ENCODE data around the gene WDR54.

WDR54 gene, protein sequence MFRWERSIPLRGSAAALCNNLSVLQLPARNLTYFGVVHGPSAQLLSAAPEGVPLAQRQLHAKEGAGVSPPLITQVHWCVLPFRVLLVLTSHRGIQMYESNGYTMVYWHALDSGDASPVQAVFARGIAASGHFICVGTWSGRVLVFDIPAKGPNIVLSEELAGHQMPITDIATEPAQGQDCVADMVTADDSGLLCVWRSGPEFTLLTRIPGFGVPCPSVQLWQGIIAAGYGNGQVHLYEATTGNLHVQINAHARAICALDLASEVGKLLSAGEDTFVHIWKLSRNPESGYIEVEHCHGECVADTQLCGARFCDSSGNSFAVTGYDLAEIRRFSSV

DNA sequence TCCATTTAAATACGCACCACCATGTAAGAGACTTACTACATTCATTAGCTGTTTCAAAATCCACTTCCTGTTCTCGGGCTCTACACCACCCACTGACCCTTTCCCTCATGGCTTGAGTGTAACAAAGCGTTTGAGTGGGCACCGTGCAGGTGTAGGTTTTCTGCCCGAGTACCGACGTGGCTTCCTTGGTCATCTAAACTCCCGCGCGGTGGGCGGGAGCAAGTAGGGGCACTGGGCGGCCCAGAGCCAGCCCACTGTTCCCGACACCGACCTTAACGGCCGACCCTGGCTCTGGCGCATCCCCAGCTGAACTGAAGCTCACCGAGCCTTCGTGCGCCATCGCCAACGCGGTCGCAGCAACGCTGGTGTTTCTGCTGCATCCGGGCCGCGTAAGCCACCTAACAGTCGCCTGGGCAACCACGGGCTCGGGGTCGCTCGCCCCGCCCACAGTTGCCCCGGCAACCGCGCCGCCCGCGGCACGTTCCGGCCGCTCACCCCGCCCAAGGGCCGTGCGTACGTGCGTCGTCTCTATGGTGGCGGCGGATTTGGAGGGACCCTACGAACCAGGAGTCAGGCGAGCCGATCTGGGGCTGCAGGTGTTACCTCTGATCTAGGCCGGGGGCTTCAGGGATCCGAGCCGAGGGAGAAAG lies at the start of gene WDR54, which contains the start of gene C2orf81:
Gene WDR54, plus strand, starts transcription at position 510 of the 650 bp plus-strand sequence. CDS start 424 bp downstream, outside the sequence.
Gene C2orf81, minus strand, starts transcription at position 399 of the 650 bp plus-strand sequence. Its CDS starts 59 bp downstream, at position 340.
- Histone ChIP-seq H3K27ac (no peak within 1 kb of the TSS), H3K36me3 (no peaks in the 10 kb centered on the region), H3K4me1 (ENCODE audit: control insufficient read depth in 1 of 2, insufficient read depth in 1 of 2, low read depth in 1 of 2, low read length in 1 of 2) (peaks cover 14 to 15% of the 10 kb centered on the region in 2 experiments), H3K9me3 (no peaks in the 10 kb centered on the region), H3K27me3 (peaks cover 65% of the 10 kb centered on the region), H3K4me3 (ENCODE audit: low read depth in 1 of 2, low read length in 1 of 2) (peak within 1 kb of the TSS; percentile 63 to 84)
- TF ChIP-seq, protein P1, sequence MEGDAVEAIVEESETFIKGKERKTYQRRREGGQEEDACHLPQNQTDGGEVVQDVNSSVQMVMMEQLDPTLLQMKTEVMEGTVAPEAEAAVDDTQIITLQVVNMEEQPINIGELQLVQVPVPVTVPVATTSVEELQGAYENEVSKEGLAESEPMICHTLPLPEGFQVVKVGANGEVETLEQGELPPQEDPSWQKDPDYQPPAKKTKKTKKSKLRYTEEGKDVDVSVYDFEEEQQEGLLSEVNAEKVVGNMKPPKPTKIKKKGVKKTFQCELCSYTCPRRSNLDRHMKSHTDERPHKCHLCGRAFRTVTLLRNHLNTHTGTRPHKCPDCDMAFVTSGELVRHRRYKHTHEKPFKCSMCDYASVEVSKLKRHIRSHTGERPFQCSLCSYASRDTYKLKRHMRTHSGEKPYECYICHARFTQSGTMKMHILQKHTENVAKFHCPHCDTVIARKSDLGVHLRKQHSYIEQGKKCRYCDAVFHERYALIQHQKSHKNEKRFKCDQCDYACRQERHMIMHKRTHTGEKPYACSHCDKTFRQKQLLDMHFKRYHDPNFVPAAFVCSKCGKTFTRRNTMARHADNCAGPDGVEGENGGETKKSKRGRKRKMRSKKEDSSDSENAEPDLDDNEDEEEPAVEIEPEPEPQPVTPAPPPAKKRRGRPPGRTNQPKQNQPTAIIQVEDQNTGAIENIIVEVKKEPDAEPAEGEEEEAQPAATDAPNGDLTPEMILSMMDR (IDR thresholded peaks at IDR 0.05) = no peak

DNA sequence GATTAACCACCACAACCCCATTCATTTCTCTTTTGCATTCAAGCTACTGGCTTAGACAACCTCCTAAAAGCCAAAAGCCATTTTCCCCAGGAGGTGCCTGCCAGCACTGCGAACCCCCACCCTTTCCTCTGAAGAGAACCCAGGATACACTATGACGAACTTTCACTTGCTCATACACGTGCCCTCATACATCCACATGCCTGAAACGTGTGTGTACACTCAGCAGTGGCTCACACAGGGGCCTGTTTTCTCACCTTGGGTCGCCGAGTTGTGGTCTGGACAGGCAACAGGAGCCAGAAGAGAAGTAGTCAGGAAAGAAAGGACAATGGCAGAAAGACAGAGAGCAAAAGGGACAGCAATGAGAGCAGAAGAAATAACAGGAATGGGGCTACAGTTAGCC lies 48.9 kb upstream of the WDR54 start:
- Histone ChIP-seq H3K4me1 (ENCODE audit: control insufficient read depth in 1 of 2, insufficient read depth in 1 of 2, low read depth in 1 of 2, low read length in 1 of 2) (no peaks in the 10 kb centered on the region), H3K9me3 (no peaks in the 10 kb centered on the region), H3K4me3 (ENCODE audit: low read depth in 1 of 2, low read length in 1 of 2) (no peak overlapping the region), H3K36me3 (peaks cover 89% of the 10 kb centered on the region), H3K27me3 (no peaks in the 10 kb centered on the region), H3K27ac (no peak overlapping the region)
- TF ChIP-seq, protein P1 (IDR thresholded peaks at IDR 0.05) = no peak

DNA sequence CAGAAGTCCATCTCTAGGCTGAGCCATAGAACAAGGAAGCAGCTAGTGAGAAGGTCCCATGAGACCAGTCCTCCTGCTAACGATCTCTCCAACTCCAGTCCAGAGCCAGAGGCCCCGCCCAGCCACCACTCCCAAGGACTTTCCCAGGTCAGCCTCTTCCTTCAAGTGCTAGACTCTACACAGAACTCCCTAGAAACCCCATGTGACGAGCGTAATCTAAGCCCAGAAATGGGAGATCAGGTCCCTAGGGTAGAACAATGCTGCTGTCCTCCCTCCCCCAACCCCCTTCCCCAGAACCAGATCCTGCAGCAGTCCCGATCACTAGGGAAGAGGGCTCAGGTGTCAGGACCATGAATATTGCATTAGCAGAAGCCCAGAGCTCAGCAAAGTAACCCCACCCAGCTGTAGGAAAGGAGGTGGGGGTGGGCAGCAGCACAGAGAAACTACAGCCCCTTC lies 48.3 kb upstream of the WDR54 start:
- no peaks in the 10 kb centered on the region for H3K4me1 ChIP-seq (ENCODE audit: control insufficient read depth in 1 of 2, insufficient read depth in 1 of 2, low read depth in 1 of 2, low read length in 1 of 2)
- no peaks in the 10 kb centered on the region for H3K9me3 ChIP-seq
- no peak overlapping the region for H3K4me3 ChIP-seq (ENCODE audit: low read depth in 1 of 2, low read length in 1 of 2)
- TF ChIP-seq, protein P1 (IDR thresholded peaks at IDR 0.05) = no peak
- no peak overlapping the region for H3K27ac ChIP-seq
- H3K36me3 ChIP-seq = peaks cover 88% of the 10 kb centered on the region
- H3K27me3 ChIP-seq = no peaks in the 10 kb centered on the region

DNA sequence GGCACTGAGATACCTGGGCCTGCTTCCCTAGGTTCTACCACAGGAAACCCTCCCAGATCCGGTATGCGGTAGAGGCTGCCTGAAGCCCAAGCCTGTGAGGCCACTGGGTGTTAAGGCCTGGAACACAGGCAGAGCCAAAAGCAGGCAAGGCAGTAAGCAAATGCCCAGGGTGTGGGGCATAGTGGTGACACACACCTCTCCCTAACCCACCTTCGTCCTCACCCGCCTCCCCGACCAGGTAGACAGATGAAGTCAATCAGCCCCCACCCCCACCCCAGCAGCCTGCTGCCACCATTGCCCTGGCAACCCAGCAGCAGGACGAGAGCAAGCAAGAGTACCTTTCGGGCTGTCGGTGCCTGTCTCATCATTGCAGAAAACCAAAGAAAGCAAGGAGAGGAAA lies 47.5 kb upstream of the WDR54 start:
- Histone ChIP-seq H3K9me3 (no peaks in the 10 kb centered on the region), H3K4me3 (ENCODE audit: low read depth in 1 of 2, low read length in 1 of 2) (no peak overlapping the region), H3K27ac (no peak overlapping the region), H3K27me3 (no peaks in the 10 kb centered on the region), H3K4me1 (ENCODE audit: control insufficient read depth in 1 of 2, insufficient read depth in 1 of 2, low read depth in 1 of 2, low read length in 1 of 2) (no peaks in the 10 kb centered on the region), H3K36me3 (peaks cover 81% of the 10 kb centered on the region)
- TF ChIP-seq, protein P1 (IDR thresholded peaks at IDR 0.05) = no peak

DNA sequence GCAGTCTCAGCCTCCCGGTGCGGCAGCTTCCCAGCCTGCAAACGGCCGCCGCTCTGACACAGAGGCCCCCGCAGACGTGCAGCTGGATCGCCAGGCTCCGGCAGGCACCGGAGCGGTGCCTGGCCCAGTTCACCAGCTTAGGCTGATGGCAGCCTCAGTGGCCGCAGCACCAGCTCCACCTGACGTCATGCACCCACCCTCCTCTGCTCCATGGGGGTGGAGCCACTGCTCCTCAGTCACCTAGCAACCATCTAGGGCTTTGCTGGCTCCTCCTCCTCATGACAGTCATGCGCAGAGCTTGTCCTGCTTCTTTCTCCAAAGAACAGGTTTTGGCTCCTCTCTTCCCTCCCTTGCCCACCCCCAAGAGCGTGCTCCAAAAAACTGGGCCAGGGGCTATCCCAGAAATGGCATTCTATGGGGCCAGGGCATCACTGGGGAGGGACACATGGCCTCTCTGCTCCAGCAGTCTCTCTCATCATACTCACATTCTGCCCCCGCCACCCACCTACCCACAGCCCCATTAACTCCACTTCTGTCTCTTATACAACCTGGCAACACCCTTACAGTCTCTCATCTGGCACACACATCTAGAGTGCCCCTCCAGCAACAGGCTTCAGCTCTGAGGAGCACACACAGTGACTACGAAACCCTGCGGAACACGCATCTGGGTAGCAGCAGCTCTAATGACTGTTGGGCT lies 46.9 kb upstream of the WDR54 start:
- Histone ChIP-seq H3K27ac (no peak overlapping the region), H3K4me3 (ENCODE audit: low read depth in 1 of 2, low read length in 1 of 2) (no peak overlapping the region), H3K36me3 (peaks cover 74% of the 10 kb centered on the region), H3K27me3 (no peaks in the 10 kb centered on the region), H3K9me3 (no peaks in the 10 kb centered on the region), H3K4me1 (ENCODE audit: control insufficient read depth in 1 of 2, insufficient read depth in 1 of 2, low read depth in 1 of 2, low read length in 1 of 2) (no peaks in the 10 kb centered on the region)
- TF ChIP-seq, protein P1 (IDR thresholded peaks at IDR 0.05) = no peak
